Neuron (in vitro differentiated cells): ENCODE results near the gene CRB2.

Source experiments
- H2AFZ ChIP-seq: one replicate; pipeline ENCODE4 v1.6.1; 2013; ENCODE audit warnings: low read depth, mild to moderate bottlenecking, inconsistent platforms, low read length, moderate library complexity
- H3K27me3 ChIP-seq: one replicate; pipeline ENCODE4 v1.6.1; 2013; ENCODE audit warnings: low read length; ENCODE audit not compliant: insufficient read depth
- H3K36me3 ChIP-seq: one replicate; pipeline ENCODE4 v1.6.1; 2013; ENCODE audit warnings: low read length; ENCODE audit not compliant: insufficient read depth
- H3K4me1 ChIP-seq: one replicate; pipeline ENCODE4 v1.6.1; 2013; ENCODE audit warnings: low read length; ENCODE audit not compliant: insufficient read depth
- H3K4me3 ChIP-seq: 2 replicates; pipeline ENCODE4 v1.5.1; 2013; ENCODE audit warnings: mild to moderate bottlenecking, low read length, moderate library complexity
- H3K9me3 ChIP-seq: one replicate; pipeline ENCODE4 v1.6.1; 2013; ENCODE audit warnings: low read length

The CRB2 gene

DNA sequence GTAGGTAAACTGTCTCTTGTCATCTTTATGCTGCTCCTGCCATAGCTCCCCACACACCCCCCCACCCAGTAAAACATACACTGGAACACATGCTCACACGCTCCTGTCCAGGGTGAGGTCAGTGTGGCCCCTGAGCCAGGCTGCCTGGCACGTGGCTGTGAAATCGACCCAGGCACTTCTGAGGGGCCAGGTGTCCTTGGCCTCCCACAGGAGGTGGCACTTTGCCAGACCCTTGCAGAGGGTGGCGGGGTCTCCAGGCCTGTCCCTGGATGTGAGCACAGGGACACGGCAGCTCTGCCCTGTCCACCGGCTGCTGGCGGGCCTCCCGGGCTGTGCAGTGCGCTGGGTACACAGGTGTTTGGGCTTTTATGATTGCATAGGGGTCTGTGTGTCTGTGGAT lies 10.0 kb upstream of the CRB2 start:
- no peak overlapping the region for H2AFZ ChIP-seq
- H3K9me3 ChIP-seq = no peaks in the 10 kb centered on the region
- peaks cover 10% of the 10 kb centered on the region for H3K4me1 ChIP-seq

DNA sequence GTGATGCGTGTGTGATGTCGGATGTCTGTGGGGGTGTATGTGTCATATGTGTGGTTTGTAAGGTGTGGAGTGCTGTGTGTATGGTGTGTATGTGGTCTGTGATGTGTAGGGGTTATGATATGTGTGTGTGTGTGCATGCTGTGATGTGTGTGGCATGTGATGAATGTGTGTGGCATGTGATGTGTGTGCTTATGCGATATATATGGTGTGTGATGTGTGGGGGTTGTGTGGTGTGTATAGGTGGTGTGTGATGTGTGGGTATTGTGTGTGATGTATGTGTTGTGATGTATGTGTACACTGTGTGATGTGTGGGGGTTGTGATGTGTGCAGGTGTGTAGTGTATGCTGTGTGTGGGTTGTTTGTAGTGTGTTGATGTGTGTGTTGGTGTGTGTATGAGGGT lies 9.2 kb upstream of the CRB2 start:
- Histone ChIP-seq H3K9me3 (no peaks in the 10 kb centered on the region), H3K4me1 (peaks cover 10% of the 10 kb centered on the region), H3K27me3 (no peaks in the 10 kb centered on the region), H3K36me3 (no peaks in the 10 kb centered on the region), H2AFZ (no peak overlapping the region), H3K4me3 (no peak overlapping the region)

More for the DNA sequence above, 10.0 kb upstream of the CRB2 start:
- no peaks in the 10 kb centered on the region for H3K27me3 ChIP-seq
- H3K4me3 ChIP-seq = no peak overlapping the region
- no peaks in the 10 kb centered on the region for H3K36me3 ChIP-seq

DNA sequence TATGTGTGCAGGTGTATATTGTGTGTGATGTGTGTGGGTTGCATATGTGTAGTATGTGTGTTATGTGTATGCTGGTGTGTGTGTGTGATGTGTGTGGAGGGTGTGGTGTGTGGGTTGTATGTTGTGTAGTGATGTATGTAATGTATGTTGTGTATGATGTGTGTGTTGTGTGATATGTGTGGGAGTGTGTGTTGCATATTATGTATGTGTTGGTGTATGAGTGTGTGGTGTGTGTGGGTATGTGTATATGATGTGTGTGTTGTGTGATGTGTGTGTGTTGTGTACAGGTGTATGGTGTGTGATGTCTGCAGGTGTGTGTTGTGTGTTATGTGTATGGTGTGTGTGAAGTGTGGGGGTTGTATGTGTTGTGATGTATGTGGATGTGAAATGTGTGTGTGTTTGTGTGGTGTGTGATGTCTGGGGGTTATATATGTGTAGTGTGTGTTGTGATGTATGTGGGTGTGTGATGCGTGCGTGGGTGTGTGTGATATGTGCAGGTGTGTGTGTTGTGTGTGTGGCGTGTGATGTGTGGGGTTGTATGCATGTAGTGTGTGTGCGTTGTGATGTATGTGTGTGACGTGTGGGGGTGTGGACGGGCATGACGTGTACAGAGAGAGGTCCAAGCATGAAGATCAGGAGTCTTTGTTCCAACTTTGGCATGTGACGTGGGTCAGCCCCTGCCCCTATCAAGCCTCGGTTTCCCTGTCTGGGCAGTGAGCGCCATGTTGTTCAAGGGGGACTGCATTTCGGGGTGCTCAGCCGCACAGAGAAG lies 8.5 kb upstream of the CRB2 start:
- H3K9me3 ChIP-seq = no peaks in the 10 kb centered on the region
- H2AFZ ChIP-seq = no peak overlapping the region
- no peaks in the 10 kb centered on the region for H3K27me3 ChIP-seq
- H3K4me3 ChIP-seq = no peak overlapping the region
- no peaks in the 10 kb centered on the region for H3K36me3 ChIP-seq
- H3K4me1 ChIP-seq = peaks cover 10% of the 10 kb centered on the region

DNA sequence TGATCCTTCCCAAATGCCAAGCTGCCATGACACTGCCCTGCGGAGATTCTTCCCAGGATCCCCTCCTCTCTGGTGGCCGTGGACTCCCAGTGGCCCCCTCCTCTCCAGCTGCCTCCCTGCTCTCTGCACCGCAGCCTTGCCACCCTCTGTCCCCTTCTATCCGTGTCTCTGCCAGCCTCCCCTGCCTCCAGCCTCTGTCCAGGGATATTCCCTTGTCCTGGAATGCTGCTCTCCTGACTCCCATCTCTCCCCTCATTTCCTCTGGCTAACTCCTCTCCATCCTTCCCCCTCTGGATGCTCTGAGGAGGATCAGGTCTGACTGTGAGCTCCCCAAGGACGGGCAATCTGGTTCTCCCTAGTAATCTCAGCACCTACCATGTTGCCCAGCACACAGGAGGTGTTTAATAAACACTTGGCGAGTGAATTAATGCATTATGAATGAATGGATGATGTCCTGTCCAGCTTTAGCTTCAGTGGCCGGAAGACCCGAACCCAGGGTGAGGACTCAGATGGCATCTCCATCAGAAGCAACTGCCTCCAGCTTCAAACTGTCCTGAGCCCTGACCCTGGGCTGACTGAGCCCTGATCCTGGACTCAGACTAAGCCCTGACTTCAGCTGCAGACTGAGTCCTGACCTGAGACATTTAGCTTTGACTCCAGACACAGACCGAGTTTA lies 7.5 kb upstream of the CRB2 start:
- Histone ChIP-seq H3K27me3 (no peaks in the 10 kb centered on the region), H3K36me3 (no peaks in the 10 kb centered on the region), H3K4me3 (no peak overlapping the region), H3K9me3 (no peaks in the 10 kb centered on the region), H2AFZ (no peak overlapping the region), H3K4me1 (peaks cover 10% of the 10 kb centered on the region)

DNA sequence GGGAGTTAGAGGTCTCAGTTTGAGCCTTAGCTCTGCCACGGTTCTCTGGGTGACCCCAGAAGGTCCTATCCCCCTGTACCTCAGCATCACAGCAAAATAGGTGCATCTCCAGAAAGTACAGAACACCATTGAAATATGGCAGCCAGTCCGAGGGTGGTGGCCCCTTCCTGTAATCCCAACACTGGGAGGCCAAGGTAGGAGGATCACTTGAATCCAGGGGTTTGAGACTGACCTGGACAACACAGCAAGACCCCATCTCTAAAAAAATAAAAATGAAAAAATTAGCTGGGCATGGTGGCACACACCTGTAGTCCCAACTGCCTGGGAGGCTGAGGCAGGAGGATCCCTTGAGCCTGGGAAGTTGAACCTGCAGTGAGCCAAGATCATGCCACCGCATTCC lies 7.0 kb upstream of the CRB2 start:
- no peaks in the 10 kb centered on the region for H3K9me3 ChIP-seq
- H3K4me3 ChIP-seq = no peak overlapping the region
- no peaks in the 10 kb centered on the region for H3K27me3 ChIP-seq
- no peaks in the 10 kb centered on the region for H3K36me3 ChIP-seq
- H3K4me1 ChIP-seq = peaks cover 10% of the 10 kb centered on the region
- no peak overlapping the region for H2AFZ ChIP-seq

DNA sequence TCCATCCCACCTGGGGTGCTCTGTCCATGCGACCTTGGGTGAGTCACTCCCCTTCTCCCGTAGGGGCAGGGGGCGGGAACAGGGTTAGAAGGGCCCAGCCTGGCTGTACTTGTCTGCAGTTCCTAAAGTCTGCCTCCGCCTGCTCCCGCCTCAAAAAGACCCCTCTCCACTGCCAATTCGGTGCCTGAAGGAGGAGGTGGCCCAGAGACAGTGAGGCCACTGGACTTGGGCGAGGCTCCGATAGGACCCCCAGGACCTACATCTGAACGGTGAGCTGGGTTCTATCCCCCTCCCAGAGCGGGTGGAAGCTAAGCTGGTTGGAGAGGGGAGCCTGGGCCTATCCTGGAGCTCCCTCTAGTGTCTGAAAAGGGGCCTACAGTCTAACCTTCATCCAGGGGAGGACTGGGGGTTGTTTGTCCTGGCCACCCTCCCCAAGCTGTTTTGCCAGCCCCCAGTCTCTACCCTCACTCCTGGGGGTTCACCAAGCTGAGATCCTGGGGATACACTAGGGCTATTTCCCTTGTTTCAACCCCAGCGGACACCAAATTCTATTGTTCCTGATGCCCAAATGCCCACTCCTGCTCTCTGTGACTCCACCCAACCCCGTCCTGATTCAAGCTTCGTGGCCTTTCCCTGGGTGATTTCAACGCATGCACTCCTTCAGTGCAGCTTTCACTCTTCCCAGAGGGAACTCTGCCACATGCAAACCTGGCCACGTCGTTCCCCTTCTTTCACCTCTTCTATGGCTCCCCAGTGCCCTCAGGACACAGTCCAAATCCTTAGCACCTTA lies 6.1 kb upstream of the CRB2 start:
- Histone ChIP-seq H2AFZ (no peak overlapping the region), H3K36me3 (no peaks in the 10 kb centered on the region), H3K27me3 (no peaks in the 10 kb centered on the region), H3K4me1 (peaks cover 14% of the 10 kb centered on the region), H3K9me3 (no peaks in the 10 kb centered on the region), H3K4me3 (no peak overlapping the region)

DNA sequence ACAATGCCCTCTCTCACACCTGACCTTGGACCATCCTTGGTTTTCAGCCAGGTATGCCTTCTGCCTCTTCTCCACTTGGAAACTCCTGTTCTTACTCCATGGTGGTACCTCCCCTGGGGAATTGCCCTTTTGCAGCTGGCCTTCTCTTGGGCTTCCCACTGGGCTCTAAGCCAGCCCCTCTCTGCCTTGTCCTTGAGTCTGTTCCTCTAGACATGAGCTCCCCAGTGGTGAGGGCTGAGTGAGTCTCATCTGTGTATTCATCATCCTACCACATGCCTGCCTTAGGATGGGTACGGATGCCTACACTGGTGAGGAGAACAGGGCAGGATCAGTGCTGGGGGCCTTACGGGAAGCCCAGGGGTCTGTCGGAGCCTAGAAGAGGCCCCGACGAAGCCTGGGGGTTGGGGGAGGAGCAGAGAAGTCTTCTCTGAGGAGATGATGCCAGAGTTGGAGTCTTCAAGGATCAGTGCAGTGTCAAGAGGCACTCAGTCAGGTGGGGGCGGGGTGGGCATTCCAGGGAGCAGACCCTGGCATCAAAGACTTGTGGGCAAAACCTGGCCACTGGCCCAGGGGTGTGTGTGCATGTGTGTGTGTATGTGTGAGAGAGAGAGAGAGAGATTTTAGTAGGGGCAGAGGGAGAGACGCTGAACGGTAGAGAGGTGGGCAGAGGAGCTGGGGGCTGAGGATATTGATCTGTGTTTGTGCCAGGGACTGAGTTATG lies 5.2 kb upstream of the CRB2 start:
- H3K4me3 ChIP-seq = no peak overlapping the region
- no peaks in the 10 kb centered on the region for H3K9me3 ChIP-seq
- H3K4me1 ChIP-seq = peaks cover 16% of the 10 kb centered on the region
- no peaks in the 10 kb centered on the region for H3K27me3 ChIP-seq
- H3K36me3 ChIP-seq = no peaks in the 10 kb centered on the region
- no peak overlapping the region for H2AFZ ChIP-seq

DNA sequence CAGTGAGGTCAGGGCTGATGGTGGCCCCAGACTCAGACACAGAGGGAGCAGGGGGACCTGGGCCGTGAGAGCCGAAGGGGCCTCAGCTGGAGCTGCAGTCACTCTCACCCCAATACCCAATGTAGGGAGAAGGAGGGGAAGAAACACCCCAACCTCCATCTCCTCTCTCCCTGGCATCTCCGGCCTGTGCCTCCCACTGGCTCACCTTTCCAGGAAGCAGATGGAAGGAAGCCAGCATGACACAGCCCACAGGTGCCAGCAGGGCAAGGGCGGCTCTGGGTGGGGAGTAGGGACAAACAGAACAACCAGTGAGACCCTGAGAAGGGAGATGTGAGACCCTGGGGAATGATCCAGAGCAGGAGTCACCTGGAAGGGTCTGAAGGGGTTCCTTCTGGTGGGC lies 3.0 kb upstream of the CRB2 start:
- Histone ChIP-seq H3K4me1 (peaks cover 20% of the 10 kb centered on the region), H3K9me3 (no peaks in the 10 kb centered on the region), H3K27me3 (no peaks in the 10 kb centered on the region), H3K4me3 (no peak overlapping the region), H2AFZ (no peak overlapping the region), H3K36me3 (no peaks in the 10 kb centered on the region)

DNA sequence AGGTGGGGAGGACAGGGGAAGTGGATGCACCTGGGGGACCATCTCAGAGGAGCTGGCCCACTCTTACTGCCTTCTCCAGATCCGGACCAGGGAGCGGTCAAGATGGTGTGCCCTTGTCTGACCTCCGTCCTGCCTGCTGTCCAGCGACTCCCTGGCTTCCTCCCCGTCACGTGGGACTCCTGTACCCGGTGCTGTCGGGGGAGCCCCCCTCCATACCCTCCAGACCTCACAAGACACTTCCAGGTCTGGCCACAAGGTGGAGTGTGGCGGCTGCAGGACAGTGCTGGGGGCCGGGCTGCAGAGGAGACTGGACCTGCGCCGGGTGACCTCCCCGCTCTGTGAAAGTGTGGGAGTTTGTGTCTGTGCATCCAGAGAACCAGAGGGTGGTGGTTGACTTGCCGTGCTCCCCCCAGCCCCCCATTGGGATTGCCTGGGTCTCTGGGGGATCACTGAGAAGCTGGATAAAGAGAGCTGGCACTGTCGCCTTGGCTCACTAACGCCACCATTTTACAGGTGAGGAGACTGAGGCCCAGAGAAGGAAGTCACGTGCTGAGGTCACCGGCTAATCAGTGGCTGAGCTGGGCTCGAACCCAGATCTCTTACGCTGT lies 1.9 kb upstream of the CRB2 start:
- H2AFZ ChIP-seq = no peak overlapping the region

DNA sequence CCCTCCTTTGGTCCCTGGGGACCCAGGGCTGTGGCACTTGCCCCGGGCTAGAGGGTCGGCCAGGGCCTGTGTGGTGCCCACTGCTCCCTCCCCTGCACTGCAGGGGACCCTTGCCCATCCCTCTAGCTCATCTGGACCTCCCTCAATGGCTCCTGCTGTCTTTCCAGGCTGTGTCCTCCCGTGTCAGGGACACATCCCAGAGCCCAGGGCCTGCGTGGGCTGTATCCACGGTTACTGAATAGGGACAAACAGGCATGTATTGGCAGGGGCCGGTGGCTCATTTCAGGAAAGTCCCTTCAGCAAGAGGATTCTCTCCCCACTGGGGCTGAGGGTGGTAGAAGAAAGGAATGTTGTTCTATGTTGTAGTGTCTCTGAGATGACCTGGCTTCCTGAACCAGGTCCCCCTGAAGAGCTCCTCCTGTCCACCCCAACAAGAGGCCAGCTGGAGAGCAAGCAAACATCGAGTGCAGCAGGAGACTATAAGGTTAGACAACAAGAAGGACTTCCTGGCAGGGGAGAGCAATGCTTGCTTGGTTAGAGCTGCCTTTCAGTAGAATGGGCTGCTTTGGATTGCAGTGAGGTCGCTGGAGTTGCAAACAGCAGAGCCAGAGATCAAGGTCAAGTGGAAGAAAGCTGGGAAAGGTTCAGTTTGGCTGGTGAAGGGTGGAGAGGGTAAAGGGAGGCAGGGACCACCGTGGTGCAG lies 1.0 kb upstream of the CRB2 start:
- H2AFZ ChIP-seq = no peak overlapping the region
- H3K4me1 ChIP-seq = peaks cover 36% of the 10 kb centered on the region
- H3K27me3 ChIP-seq = no peaks in the 10 kb centered on the region
- H3K9me3 ChIP-seq = no peaks in the 10 kb centered on the region
- peak overlapping the region; percentile 0 for H3K4me3 ChIP-seq
- H3K36me3 ChIP-seq = no peaks in the 10 kb centered on the region

More for the DNA sequence above, 1.9 kb upstream of the CRB2 start:
- no peaks in the 10 kb centered on the region for H3K9me3 ChIP-seq
- H3K4me3 ChIP-seq = no peak overlapping the region
- H3K4me1 ChIP-seq = peaks cover 28% of the 10 kb centered on the region
- no peaks in the 10 kb centered on the region for H3K27me3 ChIP-seq
- H3K36me3 ChIP-seq = no peaks in the 10 kb centered on the region

DNA sequence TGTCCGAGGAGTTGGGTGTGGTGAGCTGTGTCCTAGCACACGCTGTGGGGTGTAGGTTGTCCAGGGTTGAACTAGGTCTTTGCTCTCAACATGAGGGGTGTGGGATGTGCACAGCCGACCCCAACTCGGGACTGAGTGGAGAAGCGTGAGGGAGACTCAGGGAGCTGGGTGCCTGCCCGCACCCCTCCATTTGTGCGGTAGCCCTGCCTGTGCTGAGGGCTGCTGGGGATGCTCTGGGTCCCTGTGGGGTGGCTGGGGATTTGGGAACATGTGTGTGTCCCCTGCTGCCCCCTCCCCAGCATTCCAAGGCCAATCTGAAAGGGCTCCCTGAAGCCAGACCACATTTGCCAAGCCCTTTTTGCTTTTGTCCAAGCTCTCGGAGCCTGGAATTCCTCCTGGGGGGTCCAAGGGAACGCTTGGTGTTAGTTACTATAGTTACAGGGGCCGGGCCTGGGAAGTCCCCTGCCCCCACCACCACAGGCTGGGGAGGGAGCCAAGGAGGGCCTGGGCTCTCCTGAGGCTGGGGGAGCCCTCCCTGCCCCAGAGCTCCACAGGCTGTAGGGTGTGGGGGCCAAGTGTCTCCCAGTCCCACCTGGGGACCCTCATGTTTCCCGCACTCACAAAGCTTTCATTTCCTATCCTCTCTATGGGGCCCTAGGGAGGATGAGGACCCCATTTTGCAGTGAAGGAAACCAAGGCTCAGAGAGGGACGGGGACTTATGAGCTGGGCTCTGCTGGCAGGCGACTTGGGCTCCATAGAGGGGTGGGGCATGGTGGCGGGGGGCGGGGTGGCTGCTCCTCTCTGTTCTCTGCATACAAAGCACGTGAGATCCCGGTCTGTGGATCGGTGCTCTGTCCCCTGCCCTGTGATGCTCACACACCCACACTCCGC lies 1.1 kb downstream of the CRB2 start:
- H3K4me1 ChIP-seq = peaks cover 56% of the 10 kb centered on the region
- H3K36me3 ChIP-seq = no peaks in the 10 kb centered on the region
- peak overlapping the region; percentile 86 for H3K4me3 ChIP-seq
- no peaks in the 10 kb centered on the region for H3K27me3 ChIP-seq
- H3K9me3 ChIP-seq = no peaks in the 10 kb centered on the region
- no peak overlapping the region for H2AFZ ChIP-seq
